AG10803 (cell line): ENCODE measurements around the gene STK11.

Source experiments
- DNase-seq: peaks from one replicate; pipeline ENCODE4 v3.0.0; 2010; ENCODE audit warnings: low read depth
- H3K4me3 ChIP-seq: 2 replicates; pipeline ENCODE4 v1.5.1; 2011; ENCODE audit warnings: mild to moderate bottlenecking, low read length, control low read depth
- CTCF ChIP-seq: conservative IDR thresholded peaks from 2 replicates; pipeline ENCODE4 v1.5.1; 2011; ENCODE audit warnings: mild to moderate bottlenecking, low read length, control low read depth, inconsistent platforms

The STK11 gene

GRCh38 chr19:1170938-1171754, 34.4 kb upstream of the STK11 start:
- H3K4me3 ChIP-seq: peak overlapping the region; percentile 90
- DNase-seq: no peak
- no peak for TF ChIP-seq CTCF

- peak overlapping the region; percentile 90 for H3K4me3 ChIP-seq
- TF ChIP-seq CTCF: no peak
- no peak for DNase-seq
Measured at GRCh38 chr19:1171755-1172352, 33.7 kb upstream of the STK11 start.

GRCh38 chr19:1172353-1173158, 33.0 kb upstream of the STK11 start:
- DNase-seq: peak; percentile 67
- peak overlapping the region; percentile 90 for H3K4me3 ChIP-seq
- TF ChIP-seq CTCF: no peak

GRCh38 chr19:1173159-1173844, 32.3 kb upstream of the STK11 start:
- no peak for DNase-seq
- H3K4me3 ChIP-seq: peak overlapping the region; percentile 90
- no peak for TF ChIP-seq CTCF

- peak within 1 kb of the TSS; percentile 90 for H3K4me3 ChIP-seq
- TF ChIP-seq CTCF: no peak
- peak; percentile 82 for DNase-seq
Measured at GRCh38 chr19:1173845-1174809, 31.5 kb upstream of the STK11 start, which contains the start of gene SBNO2. TSS of gene SBNO2 (minus strand) at chr19:1174268. CDS start at chr19:1154276, 19,992 bp downstream.
